T-helper 1 cell treated with Interleukin-12 subunit alpha and Interleukin-12 subunit beta and Interleukin-4 antibody, amounts not matched to agents 30 ng/mL and 1 ng/mL, for 36 hours (primary cell): ENCODE measurements around the gene RNASEH2A. TPM values are rescaled to one million over a fixed set of nuclear protein-coding genes. Genes with fewer than 3 reads are reported as not detected.

Experiments
- intact Hi-C: fragments of 100-400 bp; cut with micrococcal nuclease; formaldehyde crosslinking; loops from one replicate; pipeline ENCODE4 v1.15.1; 2024
- total RNA-seq: library from RNA; stranded (reverse); gene quantifications from 2 replicates; pipeline ENCODE4 v1.2.3, GENCODE V29; 2022

The RNASEH2A gene
- total RNA-seq, 1 donor from 2014 or later: 30.5 TPM

GRCh38 chr19:12782424-12783290, 23.7 kb upstream of the RNASEH2A start:
- intact Hi-C loops: loop anchor here (1.0 to 10.0 kb wide), 2 partner anchors 9 to 1742 kb away; partner anchors contain the start of genes JUNB and TECR

- intact Hi-C loops: loop anchor here (10.0 kb wide), 1 partner anchor 1741 kb away; the partner anchor contains the start of gene TECR
Measured at GRCh38 chr19:12783291-12783848, 23.0 kb upstream of the RNASEH2A start.

- intact Hi-C loops: loop anchor here (10.0 kb wide), 1 partner anchor 1741 kb away; the partner anchor contains the start of gene TECR
Measured at GRCh38 chr19:12783849-12784393, 22.5 kb upstream of the RNASEH2A start.

- intact Hi-C loops: loop anchor here (10.0 kb wide), 1 partner anchor 1740 kb away; the partner anchor contains the start of gene TECR
Measured at GRCh38 chr19:12784394-12784870, 22.0 kb upstream of the RNASEH2A start.

- intact Hi-C loops: loop anchor here (10.0 kb wide), 1 partner anchor 1740 kb away; the partner anchor contains the start of gene TECR
Measured at GRCh38 chr19:12784871-12785430, 21.4 kb upstream of the RNASEH2A start.

- intact Hi-C loops: loop anchor here (10.0 kb wide), 1 partner anchor 1739 kb away; the partner anchor contains the start of gene TECR
Measured at GRCh38 chr19:12785431-12786031, 20.9 kb upstream of the RNASEH2A start.

- intact Hi-C loops: loop anchor here (10.0 kb wide), 1 partner anchor 1738 kb away; the partner anchor contains the start of gene TECR
Measured at GRCh38 chr19:12786141-12786870, 20.1 kb upstream of the RNASEH2A start.

- intact Hi-C loops: loop anchor here (10.0 kb wide), 1 partner anchor 1738 kb away; the partner anchor contains the start of gene TECR
Measured at GRCh38 chr19:12786952-12787351, 19.4 kb upstream of the RNASEH2A start.

GRCh38 chr19:12787458-12787857, 18.9 kb upstream of the RNASEH2A start:
- intact Hi-C loops: loop anchor here (10.0 kb wide), 1 partner anchor 1737 kb away; the partner anchor contains the start of gene TECR

GRCh38 chr19:12788042-12788681, 18.2 kb upstream of the RNASEH2A start:
- intact Hi-C loops: loop anchor here (10.0 kb wide), 1 partner anchor 1737 kb away; the partner anchor contains the start of gene TECR

GRCh38 chr19:12788682-12789097, 17.7 kb upstream of the RNASEH2A start:
- intact Hi-C loops: loop anchor here (1.0 to 10.0 kb wide), 2 partner anchors 10 to 1736 kb away; partner anchors contain the start of gene TECR

GRCh38 chr19:12789098-12789903, 17.1 kb upstream of the RNASEH2A start:
- intact Hi-C loops: loop anchor here (1.0 to 10.0 kb wide), 2 partner anchors 11 to 1736 kb away; partner anchors contain the start of gene TECR

GRCh38 chr19:12789904-12790619, 16.3 kb upstream of the RNASEH2A start:
- intact Hi-C loops: loop anchor here (1.0 to 10.0 kb wide), 6 partner anchors 12 to 1735 kb away; partner anchors contain the start of genes CALR, DHPS, IER2 and STX10

GRCh38 chr19:12790628-12791344, 15.6 kb upstream of the RNASEH2A start:
- intact Hi-C loops: loop anchor here (1.0 to 5.0 kb wide), 6 partner anchors 8 to 365 kb away; partner anchors contain the start of genes CALR, DHPS, IER2 and STX10

- intact Hi-C loops: loop anchor here (1.0 to 5.0 kb wide), 6 partner anchors 9 to 364 kb away; partner anchors contain the start of genes CALR, DHPS, IER2 and STX10
Measured at GRCh38 chr19:12791345-12792050, 14.9 kb upstream of the RNASEH2A start, which contains the start of gene JUNB. TSS of gene JUNB (plus strand) at chr19:12791486. CDS start at chr19:12791772, 286 bp downstream.
